Subcutaneous adipose tissue (tissue), 4 donors: ENCODE measurements around the gene UBA3. TPM values are rescaled to one million over a fixed set of nuclear protein-coding genes. Genes with fewer than 3 reads are reported as not detected.

Experiments used
- CTCF ChIP-seq: fragments of 450-650 bp; IDR thresholded peaks from one replicate; pipeline ENCODE4 v1.5.1; 2016; ENCODE audit warnings: low read depth, mild to moderate bottlenecking, control low read depth, antibody characterized with exemption, moderate library complexity
- total RNA-seq, 4 donors: library from RNA; depleted of rRNA; stranded (reverse); fragments of >200 nt; gene quantifications; one replicate each; pipeline ENCODE4 v1.1.0, GENCODE V29; 2016

UBA3 gene
- total RNA-seq, 4 donors from 2014 or later = 51.8 to 97.5 (median 53.1) TPM

GRCh38 chr3:69102384-69102783 is 22.2 kb upstream of the UBA3 start:
- no peak for TF ChIP-seq CTCF

GRCh38 chr3:69099576-69099975 is 19.4 kb upstream of the UBA3 start:
- no peak for TF ChIP-seq CTCF

- no peak for TF ChIP-seq CTCF
Observed at GRCh38 chr3:69097407-69098086, 17.4 kb upstream of the UBA3 start.

- no peak for TF ChIP-seq CTCF
Observed at GRCh38 chr3:69096299-69096698, 16.1 kb upstream of the UBA3 start.

- TF ChIP-seq CTCF = no peak
Observed at GRCh38 chr3:69095636-69096035, 15.5 kb upstream of the UBA3 start.

GRCh38 chr3:69094467-69095205 is 14.5 kb upstream of the UBA3 start:
- TF ChIP-seq CTCF = no peak

- no peak for TF ChIP-seq CTCF
Observed at GRCh38 chr3:69092030-69092516, 11.9 kb upstream of the UBA3 start.
